RCC 7860 (cell line): ENCODE data around the gene SSBP3.
"Not testable (repeated sequence)": the region's sequence is repeated elsewhere in the genome, so short reads cannot be mapped to it uniquely, and the experiment has no call there.

ENCODE experiments used
- DNase-seq: peaks from one replicate; pipeline ENCODE4 v3.0.0-alpha.2; 2015; ENCODE audit warnings: low spot score
- FAIRE-seq: peaks from 2 replicates; lab custom pipeline; 2012; peaks lifted over from hg19 to GRCh38; lab: Jason Lieb, UNC

SSBP3 gene

DNA sequence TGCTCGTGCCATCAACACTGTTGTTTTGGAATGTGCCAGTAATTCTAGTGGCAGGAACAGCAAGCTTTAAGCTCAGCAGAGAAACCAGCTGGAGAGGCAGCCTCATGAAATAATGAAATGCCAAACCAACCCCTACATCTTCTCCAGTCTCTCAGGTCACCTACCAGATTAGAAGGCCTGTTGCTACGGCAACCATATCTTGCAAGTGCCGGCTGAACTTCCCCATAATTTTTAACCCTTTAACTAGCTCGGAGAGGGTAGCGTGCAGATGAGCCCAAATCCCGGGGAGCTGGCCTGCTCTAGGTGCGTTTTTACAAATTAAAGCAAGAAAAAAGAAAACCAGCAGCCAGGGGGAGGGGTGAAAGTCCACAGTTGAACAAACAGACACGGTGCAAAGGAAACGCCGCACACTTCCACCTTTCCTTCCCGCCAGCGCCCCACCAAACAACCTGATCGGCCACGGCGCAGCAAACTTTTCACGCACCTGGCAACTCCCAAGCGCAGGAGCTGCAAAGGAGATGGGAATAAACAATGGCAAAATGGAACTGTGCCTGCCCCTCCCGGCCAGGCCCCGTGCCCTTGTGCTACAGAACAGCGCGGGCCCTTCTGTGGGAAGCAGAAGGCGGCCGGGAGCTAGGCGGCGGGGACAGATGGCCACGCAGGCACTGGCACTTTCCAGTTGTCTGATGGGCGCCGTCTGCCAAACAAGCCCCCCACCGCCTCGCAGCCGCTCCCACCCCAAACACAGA lies 50.1 kb downstream of the SSBP3 start:
- DNase-seq (no peak), FAIRE-seq (no peak)

DNA sequence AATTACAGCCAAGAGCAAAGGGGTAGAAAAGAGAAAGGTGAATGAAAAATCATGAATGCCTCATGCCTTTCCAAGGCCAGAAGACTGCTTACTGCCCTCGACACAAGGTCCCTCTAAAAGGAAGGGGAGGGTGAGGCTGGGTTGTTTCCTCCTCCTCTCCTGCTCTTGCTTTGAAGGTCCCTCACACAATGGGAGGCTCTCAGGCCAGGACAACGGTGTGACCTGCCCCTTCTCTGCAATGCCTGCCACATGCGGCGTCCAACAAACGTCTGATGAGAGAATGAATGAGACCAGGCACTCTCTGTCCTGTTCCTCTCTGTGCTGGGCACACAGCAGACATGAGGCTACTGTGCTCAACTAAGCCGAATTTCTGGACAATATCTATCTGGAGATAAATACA lies 51.3 kb downstream of the SSBP3 start:
- FAIRE-seq, result no peak
- DNase-seq, result no peak

DNA sequence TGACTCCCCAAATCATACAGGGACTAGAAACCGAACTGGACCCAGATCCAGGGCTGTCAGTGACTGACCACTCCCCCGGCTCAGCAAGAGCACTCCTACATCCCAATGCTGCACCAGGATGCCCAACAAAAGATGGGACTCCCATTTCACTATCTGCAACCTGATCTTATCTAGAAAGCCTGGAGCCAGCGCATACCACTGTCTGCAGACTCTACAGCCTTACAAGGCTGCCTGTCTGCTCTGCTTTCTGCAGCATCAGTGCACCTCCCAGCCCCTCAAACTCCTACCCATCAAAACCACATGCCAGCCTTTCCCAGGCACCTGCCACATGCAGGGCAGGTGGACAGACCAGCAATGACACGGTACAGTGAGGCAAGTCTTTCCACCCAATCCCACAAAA lies 52.2 kb downstream of the SSBP3 start:
- DNase-seq (no peak), FAIRE-seq (no peak)

DNA sequence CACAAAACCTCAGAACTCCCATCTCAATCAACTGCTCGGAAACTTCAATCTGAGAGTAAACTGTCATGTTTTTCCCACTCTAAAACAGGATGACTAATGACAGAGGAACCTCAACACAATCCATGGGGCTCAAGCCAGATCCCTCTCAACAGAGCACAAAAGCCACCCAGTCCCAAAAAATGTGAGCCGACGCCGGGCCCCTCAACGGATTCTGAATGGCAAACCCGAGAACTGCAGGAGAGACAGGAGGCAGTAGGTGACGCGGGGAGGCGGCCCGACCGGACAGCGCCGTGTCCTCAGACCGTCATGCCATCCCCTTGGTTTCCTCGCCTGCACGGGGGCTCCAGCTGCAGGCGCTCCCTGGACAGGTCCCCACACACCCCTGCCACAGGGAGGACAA lies 53.4 kb downstream of the SSBP3 start:
- DNase-seq, result no peak
- no peak for FAIRE-seq

DNA sequence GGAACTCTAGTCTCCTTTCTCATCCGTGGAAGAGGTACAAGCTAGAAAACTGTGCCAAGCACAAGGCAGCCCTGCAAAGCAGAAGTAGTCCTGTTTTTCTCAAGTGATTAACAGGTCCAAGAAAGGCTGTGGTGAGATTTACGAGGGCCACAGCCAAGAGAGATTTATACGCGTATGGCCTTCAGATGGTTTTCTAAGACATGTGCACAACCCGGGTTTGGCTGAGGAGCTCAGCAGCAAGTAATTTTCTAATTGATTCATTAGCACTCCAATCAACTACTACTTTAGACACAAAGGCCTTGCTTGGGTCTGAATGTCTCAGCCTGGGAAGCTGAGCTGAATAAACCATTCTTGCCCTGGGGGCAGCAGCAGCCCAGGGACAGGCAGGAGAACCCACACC lies 55.8 kb downstream of the SSBP3 start:
- DNase-seq (no peak), FAIRE-seq (no peak)

DNA sequence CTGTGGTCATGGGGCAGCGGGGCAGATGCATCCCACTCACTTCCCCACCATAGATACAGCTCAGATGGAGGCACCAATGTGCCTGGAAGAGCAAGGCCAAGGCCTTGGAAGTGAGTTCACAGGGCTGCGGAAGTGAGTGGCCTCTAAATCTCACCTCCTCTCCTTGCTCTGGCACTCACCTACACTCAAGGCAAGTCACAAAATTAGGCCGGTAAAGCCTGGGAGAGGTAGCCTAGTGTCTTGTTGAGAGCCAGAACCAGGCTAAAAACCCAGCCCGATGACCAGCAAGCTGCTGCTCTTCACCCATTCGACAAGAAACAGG lies 57.5 kb downstream of the SSBP3 start:
- DNase-seq (no peak), FAIRE-seq (no peak)

DNA sequence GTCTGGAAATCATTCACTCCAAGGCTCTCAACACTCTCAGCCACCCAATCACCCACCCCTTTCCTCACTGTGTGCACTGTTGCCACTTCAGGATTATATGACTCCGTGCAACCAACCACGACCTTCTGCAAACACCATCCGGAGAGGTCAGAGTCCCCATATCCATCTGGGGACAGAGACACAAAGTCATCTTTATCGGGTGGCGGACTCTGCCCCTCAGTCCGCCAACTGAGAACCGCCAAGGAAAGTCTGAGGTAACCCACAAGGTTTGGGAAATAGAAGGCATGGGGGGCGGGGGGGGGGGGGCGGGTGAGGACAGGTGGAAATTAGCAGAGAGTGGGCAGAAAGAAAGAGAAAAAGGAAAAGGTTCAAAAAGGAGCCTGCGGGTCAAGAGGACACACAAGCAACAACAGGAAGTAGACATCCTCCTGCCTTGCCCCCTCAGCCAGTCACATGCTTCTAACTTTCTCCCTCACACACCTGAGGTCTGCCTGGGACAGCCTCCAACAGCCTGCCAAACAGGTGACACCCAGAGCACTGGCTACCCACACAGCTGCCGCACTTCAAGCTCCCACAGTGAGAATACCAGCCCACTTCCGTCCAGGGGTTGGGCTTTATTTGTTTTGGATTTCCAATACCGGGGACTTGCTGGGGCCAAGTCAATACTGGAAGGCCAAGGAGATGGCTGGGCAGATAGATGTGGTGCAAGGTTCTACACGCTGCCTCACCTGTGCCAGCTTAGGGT lies 58.1 kb downstream of the SSBP3 start:
- FAIRE-seq (no peak), DNase-seq (no peak)

DNA sequence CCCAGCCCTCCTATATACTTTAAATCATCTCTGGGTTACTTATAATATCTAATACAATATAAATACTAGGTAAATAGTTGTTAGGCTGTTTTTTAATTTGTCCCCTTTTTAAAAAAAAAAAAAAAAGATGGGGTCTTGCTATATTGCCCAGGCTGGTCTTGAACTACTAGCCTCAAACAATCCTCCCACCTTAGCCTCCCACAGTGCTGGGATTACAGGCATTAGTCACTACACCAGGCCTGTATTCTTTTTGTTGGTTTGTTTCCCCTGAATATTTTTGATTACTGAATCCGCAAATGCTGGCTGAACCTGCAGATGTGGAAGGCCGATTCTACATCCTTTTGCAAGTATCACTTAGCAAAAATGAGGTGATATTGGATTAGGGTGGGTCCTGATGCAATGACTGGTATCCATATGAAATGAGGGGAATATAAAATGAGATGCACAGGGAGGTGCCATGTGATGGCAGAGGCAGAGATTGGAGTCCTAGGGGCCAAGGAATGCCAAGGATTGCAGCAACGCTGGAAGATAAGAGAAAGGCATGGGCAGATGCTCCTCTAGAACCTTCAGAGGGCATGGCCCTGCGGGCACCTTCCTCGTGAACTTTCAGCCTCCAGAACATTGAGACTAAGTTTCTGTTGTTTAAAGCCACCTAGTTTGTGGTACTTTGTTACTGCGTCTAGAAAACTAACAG lies 58.8 kb downstream of the SSBP3 start:
- DNase-seq (no peak), FAIRE-seq (no peak)

DNA sequence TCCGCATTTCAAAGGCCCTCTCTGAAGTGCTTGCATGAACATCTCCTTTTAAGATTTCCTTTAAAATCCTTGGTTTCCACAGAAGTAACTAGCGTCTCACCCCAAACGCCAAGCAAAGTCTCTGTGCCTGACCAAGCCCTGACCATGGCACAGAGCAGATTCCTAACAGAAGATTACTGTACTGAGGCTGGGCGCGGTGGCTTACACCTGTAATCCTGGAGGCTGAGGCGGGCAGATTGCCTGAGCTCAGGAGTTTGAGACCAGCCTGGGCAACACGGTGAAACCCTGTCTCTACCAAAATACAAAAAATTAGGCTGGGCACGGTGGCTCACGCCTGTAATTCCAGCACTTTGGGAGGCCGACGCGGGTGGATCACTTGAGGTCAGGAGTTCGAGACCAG lies 60.6 kb downstream of the SSBP3 start:
- not testable (repeated sequence) for FAIRE-seq, DNase-seq

DNA sequence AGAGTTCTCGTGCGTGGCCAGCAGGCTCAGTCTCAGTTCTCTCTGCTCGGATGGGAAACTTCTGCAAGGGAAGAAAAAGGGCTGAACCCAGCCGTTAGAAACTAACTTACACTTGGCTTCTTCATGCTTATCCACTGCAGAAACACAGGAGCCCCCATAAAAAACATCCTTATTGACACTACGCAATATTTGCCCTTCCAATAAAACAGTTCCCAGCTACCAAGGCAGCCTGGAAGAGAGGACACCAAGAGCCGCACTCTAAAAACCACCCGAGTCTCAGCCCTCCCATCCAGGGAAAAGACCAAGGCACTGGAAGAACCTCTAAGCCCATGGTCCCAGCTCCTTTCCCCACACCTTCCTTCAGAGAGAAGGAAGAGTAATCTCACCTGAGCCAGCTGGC lies 61.1 kb downstream of the SSBP3 start:
- FAIRE-seq, result no peak

DNA sequence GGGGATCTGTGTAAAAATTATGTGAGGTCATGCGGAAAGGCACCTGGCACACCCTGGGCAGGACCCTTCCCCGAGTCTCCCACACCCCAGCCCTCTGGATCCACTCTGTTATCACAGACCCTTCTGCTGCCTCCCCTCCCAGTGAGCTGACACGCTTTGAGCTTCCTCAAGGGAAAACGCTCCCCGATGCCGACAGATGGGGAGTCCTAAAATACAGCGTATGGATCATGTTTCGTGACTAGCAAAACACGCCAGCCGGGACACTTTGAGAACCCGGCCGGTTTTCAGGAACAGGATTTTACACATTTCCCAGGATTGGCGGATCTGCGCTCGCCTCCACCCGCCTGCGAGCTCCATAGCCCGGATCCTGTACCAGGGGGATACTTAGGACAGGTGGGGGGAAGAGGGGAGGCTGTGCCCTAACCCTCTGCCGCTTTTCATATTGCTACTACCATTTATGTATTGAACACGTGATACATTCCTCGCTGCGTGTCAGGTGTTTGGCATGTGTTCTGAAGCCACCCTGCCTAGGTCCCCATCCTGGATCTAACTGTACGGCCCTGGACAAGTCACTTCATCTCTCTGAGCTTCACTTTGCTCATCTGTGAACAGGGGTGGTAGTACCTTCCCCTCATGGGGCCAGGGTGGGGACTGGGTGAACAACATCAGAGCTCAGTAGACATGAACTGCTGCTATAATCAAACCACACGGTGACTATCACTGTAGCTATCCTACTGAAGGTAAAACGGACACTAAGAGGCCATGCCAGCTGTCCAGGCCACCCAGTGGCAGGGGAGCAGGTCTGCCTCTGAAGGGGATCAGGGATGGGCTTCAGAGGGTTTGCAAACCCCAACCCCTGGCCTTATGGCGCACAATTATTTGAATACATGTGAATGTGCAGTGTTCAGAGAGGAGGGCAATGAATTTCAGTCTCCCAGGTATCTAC lies 63.2 kb downstream of the SSBP3 start:
- no peak for DNase-seq
- no peak for FAIRE-seq

More for the DNA sequence above, 61.1 kb downstream of the SSBP3 start:
- no peak for DNase-seq

DNA sequence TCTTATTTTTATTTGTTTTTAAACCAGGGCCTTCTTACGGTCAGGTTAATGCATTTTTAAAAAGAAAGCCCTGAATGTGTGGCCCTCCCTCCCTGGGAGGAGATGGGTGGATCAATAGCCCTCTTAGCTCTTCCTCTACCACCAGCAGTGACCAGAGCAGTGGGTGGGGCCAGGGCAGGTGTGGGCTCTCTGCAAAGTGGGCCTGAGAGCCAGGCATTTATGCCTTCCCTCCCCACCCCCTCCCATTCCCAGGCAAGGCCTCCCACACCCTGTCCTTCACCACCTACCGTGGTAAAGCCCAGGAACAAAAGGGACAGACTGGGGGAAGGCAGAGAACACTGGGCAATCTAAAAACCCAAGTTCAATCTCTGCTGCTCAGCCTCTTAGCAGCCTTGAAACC lies 63.9 kb downstream of the SSBP3 start:
- no peak for DNase-seq
- no peak for FAIRE-seq

DNA sequence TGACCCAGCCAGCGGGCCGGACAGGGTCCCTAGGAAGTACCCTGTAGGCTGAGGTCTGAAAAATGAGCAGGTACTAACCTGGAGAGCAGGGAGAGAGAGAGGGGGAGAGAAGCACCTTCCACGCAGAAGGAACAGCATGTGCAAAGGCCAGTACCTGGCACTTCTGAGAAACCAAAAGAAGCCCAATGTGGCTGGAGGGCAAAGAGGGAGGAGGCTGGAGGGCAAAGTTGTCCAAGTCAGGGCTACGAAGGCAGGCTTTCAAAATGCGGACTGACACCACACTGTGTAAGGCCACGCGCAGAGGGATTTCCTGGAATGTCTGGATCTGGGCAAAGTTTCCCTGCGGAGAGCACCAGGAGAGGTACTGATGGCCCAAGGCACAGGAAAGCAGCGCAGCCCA lies 64.4 kb downstream of the SSBP3 start:
- no peak for DNase-seq
- FAIRE-seq, result no peak

DNA sequence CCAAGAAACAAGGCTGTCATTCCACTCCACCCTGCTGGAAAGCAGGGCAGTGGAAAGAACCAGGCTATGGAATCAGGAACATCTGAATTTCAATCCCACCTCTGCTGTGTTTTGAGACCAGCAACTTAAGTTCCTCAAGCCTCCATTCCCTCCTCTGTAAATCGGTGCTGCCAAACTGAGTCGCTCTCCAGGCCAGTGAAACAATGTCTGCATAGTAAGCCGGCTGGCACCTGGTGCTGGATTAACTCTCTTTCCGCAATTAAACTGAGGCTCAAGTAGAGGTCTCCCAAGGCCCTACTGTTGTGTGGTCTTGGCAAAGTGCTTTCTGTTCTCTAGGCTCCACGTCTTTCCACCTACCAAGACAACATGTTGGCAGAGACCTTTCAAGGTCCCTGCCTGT lies 65.3 kb downstream of the SSBP3 start:
- FAIRE-seq (no peak), DNase-seq (no peak)

DNA sequence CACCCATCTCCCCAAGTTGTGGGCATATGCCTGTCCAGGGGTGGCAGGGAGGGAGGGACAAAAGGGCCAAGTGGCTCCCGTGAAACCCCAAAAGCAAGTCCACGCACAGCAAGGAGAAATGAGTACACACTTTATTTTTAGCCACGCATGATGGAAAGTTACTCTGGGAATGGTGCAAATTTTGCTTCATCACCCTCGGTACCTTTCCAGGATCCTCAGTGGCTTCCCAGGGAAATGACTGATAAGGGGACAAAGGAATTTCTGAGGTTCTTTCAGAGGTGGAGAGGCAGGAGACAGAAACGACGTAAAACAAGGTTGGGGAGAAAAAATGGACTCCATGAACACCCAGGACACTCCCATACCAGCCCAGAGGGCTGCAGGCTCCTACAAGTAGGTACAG lies 65.8 kb downstream of the SSBP3 start:
- no peak for FAIRE-seq

DNA sequence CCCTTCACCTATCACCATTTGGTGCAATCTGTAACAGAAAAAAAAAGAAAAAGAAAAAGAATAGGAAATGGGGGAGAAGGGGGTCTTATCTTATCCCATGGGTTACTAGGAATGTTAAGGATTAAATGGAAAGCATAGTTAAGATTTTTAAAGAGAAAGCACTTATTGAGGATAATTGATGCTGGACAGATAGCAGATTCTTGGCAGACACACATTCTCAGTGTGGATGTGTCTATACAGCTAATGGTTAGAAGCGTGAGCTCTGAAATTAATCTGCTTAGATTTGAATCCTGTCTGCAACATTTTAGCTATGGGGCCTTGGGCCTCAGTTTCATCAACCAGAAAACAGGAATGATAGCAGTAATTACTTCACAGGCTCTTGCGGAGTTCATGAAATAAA lies 67.1 kb downstream of the SSBP3 start:
- FAIRE-seq (no peak), DNase-seq (no peak)

More for the DNA sequence above, 65.8 kb downstream of the SSBP3 start:
- no peak for DNase-seq

DNA sequence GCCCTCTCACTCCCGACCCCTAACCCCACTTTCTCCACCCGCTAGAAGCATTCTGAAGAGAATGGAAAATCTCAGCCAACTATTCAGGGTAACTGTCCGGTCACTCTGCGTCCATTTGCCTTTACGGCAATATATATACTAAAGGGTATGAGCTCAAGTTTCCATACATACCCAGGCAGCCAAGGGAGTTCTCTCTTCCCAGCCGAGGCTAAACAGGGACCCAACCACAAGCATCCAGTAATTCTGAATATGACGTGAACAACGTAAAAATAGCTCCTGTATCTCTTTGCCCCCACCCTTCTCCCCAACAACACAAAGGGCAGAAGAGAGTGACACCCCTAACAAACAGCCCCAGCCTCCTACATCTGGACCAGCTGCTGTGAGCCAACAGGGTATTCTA lies 67.7 kb downstream of the SSBP3 start:
- DNase-seq (no peak), FAIRE-seq (no peak)

DNA sequence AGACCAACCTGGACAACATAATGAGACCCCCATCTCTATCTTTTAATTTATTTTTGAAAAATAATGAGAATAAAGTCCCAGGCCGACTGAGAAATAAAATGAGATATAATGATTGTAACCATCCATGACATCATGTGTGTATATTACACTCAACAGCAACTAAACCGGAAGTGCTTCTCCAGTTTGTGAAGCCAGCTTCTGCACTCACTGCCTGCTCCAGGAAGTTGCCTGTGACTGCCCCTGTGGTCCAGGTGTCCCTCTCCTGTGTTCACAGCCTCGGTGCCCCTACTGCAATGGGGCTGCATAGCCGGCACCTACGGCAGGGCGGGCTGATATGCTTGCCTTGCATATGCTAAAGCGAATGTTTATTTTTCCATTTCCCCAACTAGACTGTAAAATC lies 68.3 kb downstream of the SSBP3 start:
- DNase-seq (no peak), FAIRE-seq (no peak)

DNA sequence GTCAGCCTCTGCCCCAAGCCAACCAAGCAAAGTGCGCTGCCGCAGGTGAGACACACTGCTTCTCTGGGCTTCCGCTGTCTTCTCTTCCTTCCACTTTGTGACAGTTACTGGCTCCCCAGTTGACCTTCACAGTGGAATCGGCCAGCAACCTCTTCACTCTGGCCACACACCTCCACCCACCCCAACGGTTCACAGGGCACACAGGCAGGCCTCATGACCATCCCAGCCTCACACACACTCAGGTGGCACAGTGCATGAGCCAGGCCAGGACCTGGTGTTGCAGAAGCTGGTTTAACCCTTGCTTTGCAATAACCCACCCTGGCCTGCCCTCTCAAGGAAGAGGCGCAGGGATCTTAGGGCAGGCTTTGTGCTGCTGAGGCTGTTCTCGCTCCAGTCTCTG lies 69.2 kb downstream of the SSBP3 start:
- FAIRE-seq (no peak), DNase-seq (no peak)

DNA sequence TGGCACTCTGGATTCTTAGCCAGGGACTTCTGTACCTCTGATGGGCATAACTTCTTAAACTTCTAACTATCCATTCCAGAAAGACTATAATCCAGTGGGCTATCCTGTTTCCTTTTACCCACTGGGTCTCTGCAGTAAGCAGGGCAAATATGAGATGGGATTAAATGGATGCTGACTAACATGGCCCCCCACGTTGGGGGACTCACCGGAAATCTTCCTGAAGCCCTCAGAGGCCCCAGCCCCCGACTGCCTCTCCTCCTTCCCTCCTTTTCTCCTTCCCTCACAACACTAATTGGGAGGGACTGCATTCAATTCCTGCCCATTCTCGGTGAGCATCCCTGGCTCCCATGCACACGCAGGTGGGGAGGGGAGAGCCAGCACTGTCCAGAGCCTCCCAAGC lies 70.1 kb downstream of the SSBP3 start:
- DNase-seq (no peak), FAIRE-seq (no peak)

DNA sequence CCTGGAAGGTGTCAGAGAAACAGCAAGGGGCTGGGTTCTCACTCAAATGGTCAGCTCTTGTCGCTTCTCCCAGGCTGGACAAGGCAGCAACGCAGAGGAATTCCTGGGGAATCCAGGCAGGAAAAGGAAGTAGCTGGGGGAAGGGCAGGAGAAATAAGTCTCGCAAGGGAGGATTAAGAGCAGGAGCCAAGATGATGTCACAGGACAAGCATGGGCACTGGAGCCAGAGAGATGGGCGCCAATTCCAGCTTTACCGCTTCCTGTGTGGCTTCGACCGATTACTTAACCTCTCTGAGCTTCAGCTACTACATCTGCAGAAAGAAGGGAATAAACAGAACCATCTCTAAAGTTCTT lies 70.5 kb downstream of the SSBP3 start:
- FAIRE-seq, result peak; percentile 92
- DNase-seq, result peak; percentile 93
